GM21515 (cell line): ENCODE results near the gene URAD.

Source experiments
- ATAC-seq: cut with Tn5 transposase; IDR thresholded peaks from one replicate; pipeline ENCODE4 v1.9.1; 2021; ENCODE audit not compliant: unreplicated experiment

The URAD gene

DNA sequence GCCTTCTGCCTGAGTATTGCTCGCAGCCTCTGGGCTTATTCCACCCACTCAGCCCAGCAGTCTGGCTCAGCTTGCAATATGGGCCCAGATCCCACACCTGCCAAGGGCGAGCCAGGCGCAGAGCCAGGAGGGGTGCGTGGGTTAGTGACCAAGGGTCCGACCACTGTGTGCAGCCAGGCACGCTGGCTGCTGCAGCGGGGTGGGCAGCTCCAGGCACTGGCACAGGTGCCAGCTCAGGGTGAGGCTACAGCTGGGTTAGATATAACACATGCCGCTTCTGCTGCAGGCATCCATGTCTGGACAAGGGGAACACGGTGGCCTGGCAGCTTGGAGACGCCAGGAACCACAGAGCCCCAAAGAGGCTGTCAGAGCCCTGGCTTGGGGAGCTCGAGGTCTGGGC lies 12.6 kb upstream of the URAD start:
- ATAC-seq: no peak

DNA sequence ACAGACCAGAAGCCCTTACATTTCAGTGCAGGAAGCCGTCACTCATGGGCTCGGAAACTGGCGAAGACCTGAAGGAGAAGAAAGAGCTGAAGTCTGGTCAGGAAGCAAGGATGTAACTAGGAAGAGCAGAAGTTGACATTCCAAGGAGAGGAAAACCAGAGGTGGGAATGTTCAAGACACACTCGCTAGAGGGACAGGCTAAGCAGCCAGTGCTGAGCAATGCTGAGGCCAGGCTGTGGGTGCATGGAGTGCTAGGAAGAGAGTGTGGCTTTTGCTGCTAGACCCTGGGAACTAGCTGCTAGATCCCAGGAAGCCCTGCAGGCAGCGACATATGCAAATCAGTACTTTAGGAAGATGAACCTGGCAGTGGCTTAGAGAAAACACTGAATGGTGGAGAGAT lies 12.1 kb upstream of the URAD start:
- ATAC-seq: no peak

DNA sequence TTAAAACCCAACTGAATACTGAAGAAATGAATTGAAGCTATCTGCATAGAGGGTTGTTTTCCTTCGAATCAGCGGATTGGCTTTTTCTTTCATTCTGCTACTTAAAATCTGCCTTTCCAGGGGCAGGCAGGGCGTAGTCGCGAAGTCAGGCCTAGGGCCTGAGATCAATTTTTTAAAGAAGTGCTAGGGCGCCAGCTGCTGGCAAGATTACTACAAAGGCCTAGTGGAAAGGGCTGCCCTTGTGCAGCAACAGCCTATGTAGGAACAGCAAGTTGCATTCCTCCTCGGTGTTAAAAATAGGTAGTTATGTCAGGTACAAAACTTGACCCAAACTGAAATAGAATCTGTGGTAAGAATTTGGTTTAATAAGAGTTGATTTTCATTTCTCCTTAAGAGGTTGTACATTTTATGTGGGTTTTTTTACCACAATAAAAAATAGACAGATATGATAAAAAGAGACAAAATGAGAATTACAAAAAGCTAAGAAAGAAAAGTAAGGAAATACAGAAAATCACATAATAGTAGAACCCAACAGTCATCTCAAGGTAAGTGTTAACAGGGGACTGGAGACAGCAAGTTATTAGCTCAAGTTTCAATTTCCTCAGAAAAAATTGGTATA lies 9.5 kb upstream of the URAD start:
- no peak for ATAC-seq

DNA sequence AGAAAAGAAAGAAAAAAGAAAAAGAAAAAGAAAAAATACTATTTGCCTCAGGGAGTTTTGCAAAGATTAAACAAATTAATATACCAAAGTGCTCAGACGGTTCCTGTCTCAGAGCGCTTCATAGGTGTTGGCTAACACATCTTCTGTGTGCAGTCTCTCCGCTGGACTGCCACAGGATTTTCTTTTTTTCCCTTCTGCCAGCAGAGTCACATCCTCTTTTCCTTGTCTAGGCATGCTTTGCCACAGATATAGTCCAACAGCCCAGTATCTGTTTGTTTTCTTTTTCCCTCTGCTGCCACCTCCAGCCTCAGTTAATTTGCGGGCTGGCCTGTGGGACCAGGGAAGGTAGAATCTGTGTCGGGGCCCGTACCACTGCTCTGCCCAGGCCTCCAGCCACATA lies 3.4 kb upstream of the URAD start:
- no peak for ATAC-seq

DNA sequence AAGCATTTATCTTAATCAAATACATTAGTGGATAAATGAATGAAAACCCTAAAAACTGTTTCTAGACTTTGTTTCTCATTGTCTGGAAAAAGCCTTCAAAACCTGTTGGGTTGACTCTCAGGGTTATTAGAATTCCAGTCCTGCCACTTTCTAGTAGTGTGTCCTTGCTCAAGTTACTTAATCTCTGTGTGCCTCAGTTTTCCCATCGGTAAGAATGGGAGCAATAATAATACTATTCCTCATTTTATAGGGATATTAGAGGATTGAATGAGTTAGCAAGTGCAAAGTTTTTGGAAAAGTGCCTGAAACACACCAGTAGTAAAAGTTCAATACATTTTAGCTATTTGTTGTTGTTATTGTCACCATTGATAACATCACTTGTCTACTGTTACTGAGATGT lies 2.9 kb downstream of the URAD start:
- ATAC-seq: no peak

DNA sequence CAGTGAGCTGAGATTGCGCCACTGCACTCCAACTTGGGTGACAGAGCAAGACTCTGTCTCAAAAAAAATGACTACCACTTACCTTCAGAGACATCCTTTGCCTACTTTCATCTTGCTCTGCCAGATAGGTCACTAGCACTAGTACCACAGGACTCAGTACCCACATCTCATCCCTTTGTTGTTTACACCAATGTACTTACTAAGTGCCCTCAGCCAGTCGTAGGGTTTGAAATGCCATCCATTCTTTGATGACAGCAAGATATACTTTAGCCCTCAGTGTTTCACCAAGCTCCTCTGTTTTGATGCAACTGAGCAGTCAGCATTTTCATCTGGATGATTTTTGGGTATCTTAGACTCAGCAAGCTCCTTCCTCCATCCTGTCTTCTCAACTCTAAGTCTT lies 6.1 kb downstream of the URAD start:
- no peak for ATAC-seq

DNA sequence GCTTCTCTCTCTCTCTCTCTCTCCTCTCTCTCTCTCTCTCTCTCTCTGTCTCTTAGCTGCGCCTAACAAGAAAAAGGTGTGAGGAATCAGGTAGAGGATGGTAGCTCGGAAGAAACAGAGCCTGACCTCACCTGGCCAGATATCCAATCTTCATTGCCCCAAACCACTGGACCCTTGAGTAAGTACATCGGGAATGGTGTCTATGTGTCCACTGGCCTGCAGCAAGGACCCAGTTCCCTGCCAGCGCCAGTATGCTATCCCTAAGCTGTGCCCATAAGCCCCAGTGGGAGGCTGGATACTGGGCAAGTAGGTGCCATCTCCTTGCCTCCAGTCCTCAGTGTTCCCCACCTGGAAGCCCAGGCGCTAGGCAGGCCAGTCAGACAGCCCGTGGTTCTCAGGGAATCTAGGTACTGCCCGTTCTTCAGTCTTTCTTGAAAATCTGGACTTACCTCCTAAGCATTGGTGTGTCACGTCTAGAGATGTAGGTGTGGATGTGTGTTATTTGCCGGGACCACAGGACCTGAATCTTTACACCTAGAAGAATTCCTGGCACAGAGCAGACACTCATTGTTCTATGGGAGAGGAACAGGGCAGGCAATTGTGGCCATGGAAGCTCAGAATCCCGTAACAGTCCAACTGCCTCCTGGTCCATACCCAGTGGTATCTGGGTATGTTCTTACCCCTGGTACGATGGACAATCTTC lies 7.3 kb downstream of the URAD start:
- ATAC-seq: no peak

DNA sequence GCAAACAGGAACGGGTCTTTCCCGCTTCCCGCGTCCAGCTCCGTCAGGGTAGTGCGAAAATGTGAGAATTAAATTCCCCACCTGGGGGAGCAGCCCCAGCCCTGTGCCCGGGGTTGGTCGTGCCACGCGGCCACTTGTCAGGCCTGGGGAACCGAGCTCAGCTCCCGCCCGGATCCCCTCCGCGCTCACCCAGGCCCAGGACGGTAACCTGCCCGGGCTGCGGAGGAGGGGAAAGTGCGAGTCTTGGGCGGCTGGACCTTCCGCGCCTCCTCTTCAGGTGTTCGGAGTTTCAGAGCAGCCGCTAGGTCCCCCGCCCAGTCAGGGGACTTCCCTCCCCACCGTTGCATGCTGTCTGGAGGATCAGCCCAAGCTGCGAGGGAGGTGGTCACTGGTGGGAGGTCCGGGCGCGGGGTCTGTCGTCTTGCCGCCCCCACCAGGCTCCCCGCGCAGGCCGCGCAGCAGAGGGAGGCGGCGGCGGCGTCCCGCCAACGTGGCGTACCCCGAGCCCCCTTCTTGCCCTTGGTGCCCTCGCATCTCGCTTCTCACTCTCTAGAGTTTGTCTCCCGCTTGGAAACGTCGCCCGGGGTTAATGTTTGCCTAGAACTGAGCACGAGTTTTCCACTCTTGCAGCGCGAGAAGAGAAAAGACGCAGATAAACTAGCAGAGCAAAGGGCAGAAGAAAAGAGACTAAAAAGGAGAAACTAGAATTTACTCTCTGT lies 8.1 kb downstream of the URAD start:
- ATAC-seq: no peak

DNA sequence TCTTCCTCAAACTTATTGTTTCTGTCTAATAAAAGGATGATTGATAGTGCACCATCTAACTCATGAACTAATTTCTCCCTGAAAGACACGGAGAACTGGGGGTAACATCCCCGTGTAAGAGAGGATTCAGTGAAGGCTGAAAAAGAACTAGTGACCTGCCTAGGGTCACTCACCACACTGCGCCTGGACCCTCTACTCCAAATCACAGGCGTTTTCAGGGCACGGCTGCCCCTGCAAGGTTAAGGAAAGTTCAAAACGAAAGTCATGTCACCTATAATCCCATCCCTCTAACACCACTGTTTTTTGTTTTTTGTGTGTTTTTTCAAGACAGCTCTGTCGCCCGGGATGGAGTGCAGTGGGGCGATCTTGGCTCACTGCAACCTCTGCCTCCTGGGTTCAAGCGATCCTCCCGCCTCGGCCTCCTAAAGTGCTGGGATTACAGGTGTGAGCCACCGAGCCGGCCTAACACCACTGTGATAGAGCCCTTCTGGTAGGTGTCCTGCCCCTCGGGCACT lies 8.7 kb downstream of the URAD start:
- ATAC-seq: no peak

DNA sequence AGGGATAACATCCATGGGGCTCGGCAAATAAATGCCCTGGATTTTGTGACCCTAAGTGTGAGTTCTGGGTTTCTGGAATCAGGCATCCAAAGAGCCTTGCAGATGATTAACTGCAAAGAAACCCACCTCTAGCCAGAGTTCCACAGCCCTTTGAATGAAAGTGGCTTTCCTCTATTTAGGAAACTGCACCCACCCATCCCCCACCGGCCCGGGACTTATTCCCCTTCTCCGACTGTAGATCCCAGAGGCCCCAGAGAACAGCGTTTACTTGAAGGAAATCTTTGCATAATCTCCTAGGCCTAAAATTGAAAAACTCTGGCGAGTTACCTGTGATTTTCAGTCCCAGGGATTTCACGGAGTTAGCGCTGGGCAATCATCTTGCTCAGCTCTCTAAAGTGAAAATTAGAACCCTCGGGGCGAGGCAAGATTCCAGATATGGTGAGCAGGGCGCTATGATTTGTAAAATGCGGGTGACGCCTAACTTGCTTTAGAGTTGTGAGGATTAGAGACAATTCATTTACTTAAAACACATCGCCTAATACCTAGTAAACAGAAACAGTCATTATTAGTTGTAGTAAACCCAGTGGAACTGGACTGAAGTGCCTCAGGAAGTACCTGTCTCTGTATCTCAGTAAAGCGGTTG lies 9.4 kb downstream of the URAD start:
- ATAC-seq: no peak

DNA sequence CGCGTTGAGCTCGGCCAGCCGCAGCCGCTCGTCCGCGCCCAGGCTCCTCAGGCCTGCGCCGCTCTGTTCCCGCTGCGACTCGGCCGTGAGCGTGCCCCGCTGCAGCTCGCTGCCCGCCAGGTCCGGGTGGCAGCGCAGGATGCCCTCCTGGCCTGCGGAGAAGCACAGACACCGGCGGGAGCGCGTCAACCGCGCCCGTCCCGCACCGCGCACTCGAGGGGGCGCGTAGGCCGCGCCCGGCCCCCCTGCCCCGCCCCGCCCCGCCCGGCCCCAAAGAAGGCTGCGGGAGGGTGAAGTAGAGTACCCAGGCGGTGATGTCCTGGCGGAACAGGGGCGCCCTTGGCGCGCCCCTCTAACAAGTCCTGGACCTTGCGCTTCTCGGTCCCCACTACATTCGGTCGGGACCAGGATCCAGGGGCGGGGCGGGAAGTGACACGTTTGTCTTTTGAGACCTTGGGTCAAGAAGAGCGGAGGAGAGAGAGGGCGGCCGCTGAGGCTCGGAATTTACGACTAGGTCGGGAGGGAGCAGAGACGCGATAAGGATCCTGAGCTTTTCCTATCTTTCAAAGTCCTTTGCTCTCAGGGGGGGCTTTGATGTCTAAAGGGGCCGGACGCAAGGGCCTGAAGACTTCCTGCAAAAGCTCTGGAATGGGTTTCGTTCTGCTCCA lies 10.1 kb downstream of the URAD start:
- ATAC-seq: no peak

DNA sequence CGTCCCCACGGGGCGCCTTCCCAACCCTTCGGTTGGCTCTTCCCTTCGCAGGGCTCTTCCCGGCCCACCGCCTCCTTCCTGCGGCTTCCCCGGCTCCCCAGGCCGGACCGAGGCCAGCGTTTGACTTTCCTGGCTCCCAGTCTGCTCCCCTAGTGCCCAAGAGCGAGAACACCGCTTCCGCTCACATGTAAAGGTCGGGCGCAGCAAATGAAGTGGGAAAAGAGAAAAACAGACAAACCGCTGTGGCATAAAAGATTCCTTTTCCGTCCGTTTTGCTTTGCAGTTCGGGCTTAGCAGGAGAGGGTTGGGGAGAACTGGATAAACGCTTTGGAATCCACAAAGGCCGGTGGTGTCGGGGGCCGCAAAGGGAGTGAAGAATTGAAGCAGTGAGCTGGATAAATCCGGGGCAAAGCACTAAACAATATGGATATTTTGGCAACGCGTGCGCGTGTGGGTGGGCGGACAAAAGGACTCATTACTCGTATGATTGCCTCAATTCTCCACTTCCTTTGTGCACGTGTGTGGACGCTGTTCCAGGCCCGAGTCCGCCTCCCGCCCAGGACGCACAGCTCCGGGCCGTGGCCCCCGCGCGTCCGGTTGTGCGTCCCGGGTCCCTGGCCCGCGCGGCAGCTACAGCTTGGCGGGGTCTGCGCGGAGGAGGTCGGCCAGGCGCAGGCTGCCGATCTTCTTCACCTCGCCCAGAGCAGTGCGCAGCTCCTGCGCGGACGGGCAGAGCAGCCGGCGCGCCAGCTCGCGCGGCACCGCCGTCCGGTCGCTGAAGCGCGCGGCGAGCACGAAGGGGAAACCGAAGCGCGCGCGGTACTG lies 10.8 kb downstream of the URAD start:
- ATAC-seq: no peak

DNA sequence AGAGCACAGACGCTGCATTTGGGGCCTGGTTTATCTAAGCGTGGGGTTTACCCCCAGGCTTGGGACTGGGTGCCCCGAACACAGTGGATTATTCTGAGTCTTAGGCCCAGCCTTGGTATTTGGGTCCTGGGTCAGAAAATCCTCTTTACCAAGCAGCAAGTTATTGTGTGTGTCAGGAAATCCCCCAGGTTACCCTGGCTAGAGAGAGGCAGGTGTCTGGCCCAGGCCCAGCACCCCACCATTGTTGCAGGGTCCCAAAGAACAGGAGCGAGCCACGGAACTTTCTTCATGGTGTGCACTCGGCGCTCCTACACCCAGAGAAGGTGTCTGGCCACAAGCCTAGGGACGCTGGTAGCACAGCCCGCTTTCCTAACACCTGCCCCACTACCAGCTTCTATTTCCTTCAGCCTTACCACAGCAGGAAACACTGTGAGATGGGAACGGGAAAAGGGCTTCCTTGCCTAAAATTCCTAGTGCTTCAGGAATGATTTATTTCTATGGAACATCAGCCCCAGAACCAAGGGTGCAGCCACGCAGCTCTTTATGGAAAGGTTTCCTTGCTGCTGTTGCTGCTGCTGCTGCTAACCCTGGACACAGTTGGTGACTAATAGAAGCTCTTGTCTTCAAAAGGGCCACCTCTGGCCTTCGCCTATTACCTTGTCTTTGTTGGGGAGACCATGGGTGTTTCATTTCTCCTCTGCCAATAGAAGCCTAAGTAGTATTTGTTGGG lies 12.0 kb downstream of the URAD start:
- no peak for ATAC-seq

DNA sequence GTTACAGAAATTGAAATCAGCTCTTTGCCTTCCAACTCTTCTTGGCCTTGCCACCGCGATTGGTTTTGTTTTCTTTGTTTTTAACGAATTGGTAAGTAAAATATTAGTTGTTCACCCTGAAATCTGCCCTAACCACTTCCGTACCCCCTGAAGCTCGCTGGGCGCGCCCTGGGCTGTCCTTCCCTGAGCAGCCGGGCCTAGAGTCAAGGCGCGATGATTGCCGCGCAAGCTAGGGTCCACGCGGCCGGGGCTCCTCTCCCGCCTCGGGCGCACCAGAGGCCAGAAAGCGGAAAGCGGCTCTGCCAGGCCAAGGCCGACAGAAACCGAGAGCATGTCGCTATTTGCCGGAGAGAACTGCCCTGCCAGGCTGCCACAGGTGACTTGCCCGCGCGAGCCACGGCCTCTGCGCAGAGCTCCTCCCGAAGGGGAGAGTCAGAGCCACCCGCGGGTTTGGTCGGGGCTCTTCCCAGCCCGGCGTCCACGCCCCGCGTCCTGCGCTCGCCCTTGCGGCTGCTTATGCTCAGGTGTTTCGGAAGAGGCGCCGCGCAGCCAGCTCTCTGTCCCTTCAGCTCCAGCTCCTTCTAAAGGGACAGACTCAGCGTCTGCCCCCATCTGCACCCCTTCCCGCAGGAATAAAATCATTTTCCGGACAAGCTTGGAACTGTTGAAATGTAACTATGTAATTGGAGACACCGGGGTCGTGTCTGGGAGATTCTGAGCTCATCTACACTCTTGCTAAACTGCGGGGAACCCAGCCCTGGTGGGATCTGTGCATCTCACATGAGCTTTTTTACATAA lies 12.7 kb downstream of the URAD start:
- ATAC-seq: no peak

DNA sequence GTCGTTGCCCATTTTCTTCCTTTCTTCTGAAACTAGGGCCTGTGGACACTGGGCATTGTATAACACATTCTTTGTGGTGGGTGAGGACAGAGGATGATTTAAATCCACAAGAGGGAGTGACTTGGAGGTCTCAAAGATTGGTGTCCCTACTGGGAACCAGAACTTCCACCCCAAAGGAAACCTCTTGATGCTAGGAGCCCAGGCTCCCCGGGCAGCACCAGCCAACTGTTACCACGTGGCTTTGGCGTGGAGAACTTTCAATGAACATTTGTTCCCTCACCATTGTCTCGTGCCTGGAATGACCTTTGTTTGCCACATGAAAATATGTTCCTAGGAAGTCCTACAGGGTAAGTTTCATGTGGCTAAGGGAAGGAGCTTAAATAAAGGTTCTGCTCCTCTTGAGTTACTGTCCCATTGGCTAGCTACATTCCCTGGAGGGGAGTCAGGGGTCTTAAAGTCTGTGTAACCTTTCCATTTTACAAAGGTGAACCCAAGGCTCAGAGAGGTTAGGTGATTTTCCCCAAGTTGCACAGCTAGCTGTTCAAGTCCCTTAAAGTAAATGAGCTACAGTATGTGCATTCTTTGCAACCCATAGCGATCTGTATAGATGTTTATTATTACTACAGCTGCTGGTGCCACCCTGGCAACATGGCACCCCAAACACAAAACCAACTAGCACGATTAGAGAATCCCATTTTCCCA lies 14.4 kb downstream of the URAD start:
- ATAC-seq: no peak

DNA sequence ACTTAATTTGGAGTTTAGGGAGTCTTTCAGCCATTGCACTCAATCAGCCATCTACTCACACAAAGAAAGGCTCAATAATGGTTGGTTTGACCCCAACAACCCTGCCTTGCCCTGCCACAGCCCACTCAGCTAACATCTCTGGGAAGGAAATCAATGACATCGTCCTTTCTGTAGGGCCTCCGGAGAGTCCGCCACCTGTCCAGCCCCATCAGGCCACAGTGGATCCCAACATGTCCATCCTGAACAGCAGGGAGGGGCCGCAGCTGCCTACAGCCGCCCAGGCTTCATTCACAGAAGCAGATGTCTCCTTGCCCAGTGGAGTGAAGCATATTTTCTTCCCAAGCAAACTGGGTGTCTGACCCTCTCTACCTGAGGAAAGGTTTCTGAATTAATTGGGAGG lies 15.2 kb downstream of the URAD start:
- no peak for ATAC-seq

DNA sequence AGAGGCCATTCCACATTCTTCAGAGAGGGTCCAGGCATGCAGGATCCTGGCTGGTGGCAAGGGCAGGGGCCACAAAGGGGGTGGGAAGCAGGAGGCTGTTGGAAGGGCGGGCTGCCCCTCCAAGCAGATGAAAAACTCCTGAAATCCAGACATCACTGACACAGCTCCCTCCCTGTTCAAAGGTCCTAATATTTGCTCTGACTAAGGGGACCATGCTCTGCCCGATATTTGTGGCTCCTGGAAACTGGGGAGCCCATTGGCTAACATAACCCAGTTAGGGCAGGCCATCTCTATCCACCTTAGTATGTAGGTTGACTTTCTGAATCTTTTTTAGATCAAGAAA lies 16.0 kb downstream of the URAD start:
- ATAC-seq: no peak

DNA sequence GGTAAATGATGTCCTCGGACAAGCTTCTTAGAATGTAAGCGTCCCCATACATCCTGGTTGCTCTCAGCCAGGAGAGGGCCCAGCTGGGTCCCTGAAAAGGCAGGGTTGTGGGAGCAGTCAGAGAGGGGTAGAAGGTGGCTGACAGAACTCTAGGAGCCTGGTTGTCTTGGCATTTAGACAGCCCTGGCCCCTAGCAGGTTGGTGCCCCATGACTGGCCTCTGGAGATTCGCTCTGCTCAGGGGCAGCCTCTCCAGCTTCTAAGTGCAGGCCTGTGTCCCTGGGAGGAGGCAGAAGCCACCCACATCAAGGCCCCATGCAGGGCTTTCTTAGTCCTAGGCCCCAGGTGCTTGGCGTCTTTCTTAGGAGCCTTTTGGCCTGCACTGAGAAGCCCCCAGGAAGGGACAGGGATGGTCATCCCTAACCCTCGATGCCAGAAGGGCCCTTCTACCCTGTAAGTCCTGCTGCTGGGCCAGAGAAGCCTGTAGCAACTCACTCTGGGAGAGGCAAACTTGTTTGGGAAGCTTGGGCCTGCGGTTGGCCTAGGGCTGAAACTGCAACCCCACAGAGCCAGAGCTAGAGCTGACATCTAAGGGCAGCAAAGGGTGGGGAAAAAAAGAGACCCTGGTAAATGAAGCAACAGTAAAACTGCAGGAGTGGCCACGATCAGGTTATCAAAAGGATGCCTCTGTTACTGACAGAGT lies 16.6 kb downstream of the URAD start:
- no peak for ATAC-seq
